ENCODE measurements around the gene TANK.
"Not testable (repeated sequence)": the region's sequence is repeated elsewhere in the genome, so short reads cannot be mapped to it uniquely, and the experiment has no call there.

The TANK gene

DNA sequence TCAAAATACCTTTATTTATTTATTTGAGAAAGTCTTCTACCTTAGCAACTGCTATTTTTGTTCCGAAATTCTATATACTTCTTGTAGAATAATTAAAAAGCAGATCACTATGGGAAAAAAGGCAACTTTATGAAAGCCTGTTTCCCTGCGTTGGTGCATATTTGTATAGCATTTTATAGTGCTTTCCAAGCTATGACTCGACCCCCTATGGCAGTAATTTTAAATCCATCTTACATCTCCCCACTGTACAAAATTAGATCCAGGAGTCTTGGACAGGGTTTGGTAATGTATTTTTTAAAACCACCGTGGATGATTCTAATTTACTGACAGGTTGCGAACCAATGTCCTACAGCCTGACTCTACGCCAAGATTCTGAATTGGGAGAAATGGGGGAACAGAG, 10.1 kb downstream of the TANK start:
- DNase-seq (ENCODE audit: low read depth), result no peak

DNA sequence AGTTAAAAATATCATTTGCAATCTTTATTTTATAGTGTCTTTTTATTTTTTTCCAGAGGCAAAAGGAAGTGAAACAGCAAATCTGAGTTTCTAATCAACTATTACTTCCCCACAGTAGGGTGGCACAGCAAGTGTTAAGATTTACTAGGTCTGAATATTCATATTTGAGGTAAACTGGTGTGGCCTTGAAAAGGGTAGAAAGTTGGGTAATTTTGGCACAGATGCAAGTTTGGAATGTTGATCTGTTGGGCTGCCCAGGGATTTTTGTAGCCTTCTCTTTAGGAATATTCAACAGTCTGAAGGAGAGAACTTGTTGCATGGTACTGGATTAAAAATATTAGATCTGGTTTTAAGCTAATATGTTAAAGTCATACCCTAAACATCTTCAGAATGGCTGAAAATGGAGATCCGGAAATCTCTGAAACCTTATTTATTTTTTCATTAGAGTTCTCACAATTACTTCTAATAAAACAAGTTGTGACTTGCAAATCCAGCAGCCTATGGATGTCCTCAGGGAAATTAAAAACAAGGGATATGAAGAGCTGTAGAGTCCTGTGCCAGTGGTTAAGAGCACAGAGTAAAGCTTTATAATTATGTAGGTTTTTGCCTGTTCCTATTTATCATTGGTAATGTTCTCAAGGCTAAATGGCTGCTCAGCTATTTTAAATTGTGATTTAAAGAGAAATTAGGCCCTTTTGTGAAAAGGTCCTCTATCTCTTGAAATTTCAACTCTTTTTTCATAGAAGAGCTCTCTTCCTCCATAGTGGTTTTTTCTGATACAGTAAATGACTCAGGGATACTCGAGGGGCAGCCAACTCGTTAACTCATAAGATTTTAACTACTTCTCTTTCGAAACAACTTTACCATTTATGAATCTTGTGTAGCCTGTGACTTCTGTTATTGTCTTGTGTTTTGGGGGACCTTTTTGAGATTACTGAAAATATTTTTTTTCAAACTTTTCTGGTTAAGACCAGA, 11.0 kb downstream of the TANK start:
- DNase-seq (ENCODE audit: low read depth), result no peak

DNA sequence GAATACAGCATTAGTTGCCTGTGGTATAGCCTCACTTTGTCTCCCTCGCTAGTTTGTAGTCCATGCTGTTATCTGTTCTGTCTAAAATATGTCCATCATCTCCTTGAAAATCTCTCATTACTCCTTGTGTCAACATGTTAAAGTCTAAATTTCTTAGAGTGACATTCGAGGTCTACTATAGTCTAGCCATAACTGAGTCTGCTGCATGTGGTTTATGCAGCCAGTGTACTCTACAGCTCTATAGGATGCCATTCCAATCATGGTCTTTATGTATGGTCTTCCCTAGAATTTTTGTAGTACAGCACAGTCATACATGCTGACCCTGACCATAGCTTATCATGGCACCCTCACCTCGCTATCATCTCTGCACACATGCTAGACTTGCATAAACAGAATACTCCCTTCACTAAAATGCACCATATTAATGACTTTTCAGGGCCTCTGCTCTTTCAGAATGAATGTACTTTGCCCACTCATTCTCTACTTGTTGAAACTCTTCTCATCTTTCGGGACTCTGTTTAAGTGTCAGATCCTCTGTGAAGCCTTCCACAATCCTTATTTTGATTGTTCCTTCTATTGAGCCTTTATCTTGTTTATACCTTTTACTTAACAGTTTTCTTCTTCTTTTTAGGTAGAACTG, 12.8 kb downstream of the TANK start:
- DNase-seq (ENCODE audit: low read depth), result no peak

DNA sequence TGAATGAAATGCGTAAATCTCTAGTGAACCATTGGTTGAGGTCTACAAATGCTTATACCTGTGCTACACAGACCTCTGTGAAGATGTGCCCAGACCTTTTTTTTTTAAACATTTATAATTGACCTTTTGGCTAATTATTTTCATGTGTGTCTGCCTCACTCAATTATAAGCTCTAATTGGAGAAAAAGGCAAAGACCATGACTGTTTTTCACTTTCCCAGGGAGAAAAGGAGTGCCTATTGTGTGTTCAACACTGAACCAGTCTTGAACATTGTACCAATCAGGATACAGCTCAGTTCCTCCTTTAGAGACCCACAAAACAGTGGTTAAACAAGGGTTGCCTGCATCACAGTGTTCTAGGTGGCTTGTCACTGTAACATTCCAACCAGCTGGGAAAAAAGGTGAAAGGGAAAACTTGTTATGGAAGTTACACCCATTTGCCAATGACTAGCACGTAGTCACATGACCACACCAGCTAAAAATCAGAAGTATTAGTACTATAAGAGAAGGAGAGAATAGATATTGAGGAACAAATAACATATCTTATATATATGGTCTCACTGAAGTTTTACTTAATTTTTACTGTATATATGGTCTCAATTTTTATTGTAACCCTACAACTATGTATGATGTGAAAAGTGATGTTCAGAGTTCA, 13.4 kb downstream of the TANK start:
- no peak for DNase-seq (ENCODE audit: low read depth)

DNA sequence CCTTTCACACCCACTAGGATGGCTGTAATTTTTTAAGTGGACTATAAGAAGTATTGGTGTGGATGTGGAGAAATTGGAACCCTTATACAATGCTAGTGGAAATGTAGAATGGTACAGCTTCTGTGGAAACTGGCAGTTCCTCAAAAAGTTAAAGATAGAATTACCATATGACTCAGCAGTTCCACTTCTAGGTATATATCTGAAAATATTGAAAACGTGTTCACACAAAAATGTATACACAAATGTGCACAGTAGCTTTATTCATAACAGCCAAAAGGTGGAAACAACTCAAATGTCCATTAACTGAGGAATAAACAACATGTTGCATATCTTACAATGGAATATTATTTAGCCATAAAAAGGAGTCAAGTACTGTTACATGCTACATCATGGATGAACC, 17.7 kb downstream of the TANK start:
- DNase-seq (ENCODE audit: low read depth), result no peak

DNA sequence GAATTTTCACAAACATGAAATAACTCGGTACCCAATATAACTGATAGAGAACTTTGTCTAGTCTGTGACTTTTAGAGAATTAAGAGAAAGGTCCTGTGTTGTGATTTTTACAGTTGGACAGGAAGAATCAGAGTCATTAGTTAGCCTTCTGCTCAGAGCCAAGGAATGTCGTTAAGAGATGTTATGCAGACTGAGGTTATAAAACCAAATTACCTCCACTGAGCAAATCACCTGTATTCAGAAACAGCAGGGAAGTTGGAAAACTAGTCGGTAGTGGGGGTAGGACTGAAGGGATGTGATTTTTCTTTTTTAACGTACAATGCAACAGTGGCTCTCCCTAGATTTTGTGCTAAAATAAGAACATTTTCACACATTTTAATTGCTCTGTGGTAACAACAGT, 18.5 kb downstream of the TANK start:
- no peak for DNase-seq (ENCODE audit: low read depth)

DNA sequence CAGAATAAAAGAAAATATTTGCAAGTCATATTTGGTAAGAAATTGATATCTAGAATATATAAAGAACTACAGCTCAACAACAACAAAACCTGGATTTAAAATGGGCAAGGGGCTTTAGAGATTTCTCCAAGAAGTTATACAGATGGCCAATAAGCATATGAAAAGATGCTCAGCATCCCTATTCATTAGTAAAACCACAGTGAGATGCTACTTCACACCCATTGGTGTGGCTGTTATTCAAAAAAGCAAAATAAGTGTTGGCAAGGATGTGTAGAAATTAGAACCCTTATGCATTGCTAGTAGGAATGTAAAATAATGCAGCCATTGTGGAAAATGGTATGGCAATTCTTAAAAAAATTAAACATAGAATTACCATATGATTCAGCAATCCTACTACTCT, 29.8 kb downstream of the TANK start:
- no peak for DNase-seq (ENCODE audit: low read depth)

DNA sequence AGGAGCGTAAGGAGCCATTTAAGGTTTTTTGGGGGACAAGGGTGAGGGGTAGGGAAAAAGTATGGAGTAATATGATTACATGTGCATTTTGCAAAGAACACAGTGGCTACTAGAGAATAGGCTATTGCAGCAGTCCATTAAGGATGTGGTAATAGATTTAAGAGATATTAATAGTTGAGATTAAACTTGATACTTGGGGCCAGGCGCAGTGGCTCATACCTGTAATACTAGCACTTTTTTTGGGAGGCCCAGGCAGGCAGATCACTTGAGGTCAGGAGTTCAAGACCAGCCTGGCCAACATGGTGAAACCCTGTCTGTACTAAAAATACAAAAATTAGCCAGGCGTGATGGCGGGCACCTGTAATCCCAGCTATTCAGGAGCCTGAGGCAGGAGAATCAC, 35.4 kb downstream of the TANK start:
- DNase-seq (ENCODE audit: low read depth), result not testable (repeated sequence)

DNA sequence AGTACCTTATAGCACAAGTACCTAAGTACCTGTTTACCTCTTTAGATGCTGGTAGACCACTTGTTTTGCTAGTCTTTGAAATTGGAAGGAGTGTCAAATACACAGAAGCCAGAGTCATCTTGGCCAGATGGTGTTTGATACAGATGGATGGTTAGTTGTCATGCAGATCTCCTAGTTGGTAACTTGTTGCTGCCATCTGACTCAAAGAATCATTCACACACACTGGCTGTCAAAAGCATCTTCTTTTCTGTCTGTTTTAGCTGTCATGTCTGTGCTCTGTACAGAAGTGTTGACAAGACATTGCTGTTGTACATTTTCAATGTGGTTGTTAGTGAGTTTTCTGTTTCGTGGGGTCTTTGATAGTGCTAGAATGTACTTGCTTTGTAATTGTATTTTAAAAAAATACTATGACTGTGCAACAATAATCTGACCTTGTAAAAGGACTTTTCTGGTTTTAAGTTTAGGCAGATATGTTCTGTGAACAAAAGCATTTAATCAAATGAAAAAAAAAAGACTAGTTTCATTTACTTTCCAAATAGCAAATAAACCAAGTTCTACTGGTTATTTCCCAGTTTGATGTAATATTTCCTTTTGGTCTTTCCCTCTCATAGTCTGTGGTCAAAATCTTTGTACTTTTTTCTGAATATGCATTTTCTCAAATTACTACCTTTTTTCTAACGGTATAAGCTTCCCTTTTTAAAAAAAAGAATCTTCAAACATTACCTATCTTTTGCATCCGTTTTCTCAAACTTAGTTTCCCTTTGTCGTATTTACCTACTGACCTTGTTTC, 39.9 kb downstream of the TANK start:
- DNase-seq (ENCODE audit: low read depth), result no peak

DNA sequence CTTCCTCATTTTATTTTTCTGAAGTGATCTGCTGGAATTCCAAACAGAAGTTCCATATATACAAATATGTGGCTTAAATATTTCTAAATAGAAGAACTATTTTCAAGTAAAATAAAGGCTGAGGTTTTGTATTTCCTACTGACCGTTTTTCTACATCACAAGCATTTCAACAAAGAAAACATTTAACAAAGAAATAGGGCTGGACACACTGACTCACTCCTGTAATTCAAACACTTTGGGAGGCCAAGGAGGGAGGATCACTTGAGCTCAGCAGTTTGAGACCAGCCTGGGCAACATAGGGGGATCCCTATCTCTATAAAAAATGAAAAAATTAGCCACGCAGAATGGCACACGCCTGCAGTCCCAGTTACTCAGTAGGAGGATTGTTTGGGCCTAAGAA, 44.6 kb downstream of the TANK start:
- no peak for DNase-seq (ENCODE audit: low read depth)

DNA sequence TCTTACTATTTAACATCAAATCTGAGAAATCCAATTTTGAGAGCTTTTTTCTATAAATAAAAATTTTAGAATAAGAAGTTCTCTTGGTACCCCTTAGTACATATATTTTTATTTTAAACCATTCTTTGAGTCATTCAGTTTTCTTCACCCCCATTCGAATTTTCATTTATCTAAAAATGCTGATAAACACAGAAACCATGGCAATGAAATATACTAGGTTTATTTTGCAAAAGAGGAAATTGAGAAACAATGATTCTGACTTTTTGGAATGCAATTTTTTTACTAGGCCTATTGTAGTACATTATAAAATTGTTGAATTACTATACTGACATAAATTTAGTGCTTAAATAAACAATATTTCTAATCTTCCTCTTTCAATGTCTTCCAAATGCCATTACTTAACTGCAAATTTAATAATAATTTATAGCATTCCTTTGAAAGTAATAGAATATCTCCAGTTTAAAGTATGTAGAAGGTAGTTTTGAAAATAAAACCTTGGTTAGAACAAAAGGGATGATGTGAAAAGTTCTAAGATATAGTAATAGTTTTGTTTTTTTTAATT, 46.3 kb downstream of the TANK start:
- DNase-seq (ENCODE audit: low read depth), result no peak

DNA sequence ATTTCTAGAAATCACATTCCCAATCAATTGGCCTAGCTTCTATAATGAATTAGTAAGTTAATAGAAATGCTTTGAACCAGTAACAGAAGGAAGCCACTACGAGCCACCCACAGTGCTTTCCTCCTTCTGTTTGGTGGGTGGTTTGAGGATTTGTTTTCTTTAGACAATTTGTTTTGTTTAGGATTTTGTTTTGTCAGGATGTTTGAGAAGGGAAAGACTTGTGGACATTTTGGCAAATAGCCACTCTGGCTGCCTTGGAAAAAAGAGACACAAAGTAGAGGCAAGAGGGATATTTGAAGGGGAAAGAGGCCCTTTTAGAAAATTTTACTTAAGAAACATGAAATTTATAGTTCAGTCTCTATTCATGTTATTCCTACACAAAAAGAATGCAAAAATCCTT, 47.7 kb downstream of the TANK start:
- DNase-seq (ENCODE audit: low read depth), result no peak

DNA sequence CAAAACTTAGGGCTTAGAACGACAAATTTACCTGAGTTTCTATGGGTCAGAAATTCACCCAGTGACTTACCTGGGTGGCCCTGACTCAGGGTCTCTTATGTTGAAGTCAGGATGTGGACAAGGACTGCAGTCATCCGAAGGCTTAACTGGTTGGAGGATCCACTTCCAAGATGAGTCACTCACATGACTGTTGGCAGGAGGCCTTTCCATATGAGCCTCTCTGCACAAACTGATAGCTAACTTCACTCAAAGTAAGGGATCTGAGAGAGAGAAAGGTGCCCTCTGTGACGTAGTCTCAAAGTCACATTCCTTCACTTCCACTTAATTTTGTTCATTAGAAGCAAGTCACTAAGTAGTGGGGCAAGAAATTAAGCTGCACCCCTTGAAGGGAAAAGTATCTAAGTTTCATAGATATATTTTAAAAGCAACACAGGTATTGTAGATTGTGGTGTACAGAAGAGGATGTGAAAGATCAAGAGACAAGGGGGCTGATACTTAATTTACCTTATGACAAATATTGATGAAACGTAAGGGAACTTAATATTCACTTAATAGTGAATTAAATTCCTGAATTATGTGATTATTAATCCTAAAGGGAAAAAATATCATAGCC, 48.4 kb downstream of the TANK start:
- DNase-seq (ENCODE audit: low read depth), result no peak

DNA sequence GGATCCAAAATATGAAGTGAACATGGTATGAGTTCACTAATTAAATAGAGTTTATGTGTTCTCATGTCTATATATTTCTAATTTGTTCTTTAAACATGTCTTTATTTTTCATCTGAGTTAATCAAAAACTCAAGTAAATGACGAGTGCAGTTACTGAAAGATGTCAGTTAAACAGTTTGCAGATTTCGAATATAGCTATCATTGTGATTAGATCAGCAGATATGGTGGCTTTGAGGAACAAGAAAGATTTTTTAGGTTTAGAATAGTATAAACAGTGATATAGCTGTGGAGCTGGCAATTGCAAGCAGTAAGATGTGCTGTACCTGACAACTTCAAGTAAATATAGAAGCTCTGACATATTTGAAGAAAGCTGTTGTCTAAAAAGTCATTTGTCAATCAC, 49.7 kb downstream of the TANK start:
- DNase-seq (ENCODE audit: low read depth), result no peak

DNA sequence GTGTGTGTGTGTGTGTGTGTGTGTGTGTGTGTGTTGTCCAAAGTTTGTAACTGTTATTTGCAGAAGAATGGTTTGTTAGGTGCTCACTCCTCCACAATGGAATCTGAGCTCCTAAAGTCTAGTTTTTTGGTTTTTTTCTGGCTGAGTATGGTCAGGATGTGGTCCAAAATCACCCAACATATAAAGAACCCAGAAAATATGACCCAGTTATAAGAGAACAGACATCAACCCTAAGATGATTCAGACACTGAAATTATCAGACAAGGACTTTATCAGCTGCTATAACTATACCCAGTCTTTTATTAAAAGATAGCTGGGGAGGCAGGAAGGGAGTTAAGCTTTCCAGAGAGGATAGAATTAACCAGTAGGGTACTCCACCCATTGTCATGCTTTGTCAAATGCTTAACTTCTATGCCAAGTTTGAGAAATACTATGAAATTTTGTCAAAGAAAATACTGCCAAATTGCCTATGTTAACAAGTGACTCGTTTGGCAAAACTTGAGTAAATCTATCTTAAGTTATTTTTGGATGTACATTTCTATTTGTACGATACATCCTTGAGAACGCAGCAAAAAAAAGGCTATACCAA, 57.5 kb downstream of the TANK start:
- no peak for DNase-seq (ENCODE audit: low read depth)

DNA sequence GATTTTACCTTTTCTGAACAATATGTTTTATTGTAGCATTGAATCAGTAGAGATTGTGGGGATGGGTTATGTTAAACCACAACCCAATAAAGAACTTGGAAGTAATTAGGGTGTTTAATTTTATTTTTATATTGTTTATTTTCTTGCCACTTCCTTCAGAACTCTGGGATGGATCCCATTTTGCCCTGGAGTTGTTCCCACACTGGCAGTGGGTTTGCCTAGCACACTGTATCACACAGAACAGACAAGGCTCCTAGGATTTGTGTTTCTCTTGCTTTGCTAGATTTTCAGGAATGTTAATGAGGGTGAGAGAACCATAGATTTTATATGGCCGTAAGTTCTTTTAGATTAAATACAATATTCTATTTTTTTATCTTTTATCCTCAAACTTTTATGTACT, 59.0 kb downstream of the TANK start:
- no peak for DNase-seq (ENCODE audit: low read depth)

DNA sequence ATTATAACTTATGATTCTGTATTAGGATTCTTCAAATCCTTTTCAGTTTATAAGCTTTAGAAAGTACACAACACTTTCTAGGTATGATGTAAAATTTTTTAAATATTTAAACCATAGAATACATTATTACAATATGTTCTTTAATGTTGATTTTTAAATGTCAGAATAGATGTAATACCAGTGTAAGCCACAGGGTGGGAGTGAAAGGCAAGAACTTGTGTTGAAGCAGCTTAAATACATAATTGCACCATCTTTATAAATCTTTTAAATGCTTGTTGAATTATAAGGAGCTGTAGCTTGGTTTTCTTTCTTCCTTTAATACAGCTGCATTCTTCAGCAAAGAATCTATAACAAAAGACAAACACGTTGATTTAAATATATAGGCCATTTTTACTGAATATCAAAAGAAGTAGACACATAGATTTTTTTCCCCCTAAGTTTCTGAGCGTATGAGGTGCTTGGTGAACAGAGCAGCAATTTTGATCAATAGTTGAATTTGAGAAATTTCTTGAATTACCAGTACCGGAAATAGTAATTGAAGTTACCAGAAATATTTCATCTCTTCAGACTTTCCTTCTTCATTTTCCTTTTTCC, 63.0 kb downstream of the TANK start:
- no peak for DNase-seq (ENCODE audit: low read depth)

DNA sequence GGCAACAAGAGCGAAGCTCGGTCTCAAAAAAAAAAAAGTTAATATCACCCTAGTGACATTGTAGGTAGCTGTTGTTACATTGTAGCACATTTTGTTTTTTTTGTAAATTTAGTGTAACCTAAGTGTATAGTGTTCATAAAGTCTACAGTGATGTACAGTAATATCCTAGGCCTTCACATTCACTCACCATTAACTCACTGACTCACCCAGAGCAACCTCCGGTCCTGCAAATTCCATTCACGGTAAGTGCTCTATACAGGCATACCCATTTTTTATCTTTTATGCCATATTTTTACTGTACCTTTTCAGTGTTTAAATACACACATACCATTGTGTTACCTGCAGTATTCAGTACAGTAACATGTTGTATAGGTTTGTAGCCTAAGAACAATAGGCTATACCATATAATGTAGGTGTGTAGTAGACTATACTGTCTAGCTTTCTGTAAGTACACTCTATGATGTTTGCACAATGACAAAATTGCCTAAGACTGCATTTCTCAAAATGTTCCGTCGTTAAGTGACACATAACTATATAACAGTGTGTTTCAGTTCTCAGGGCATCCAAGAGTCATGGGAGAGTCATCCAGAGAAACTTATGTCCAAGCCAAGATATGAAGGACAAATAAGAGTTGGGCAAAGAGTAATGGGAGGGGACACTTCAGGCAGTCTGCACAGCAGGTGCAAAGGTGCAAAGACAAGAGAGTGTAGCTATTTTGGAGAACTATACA, 68.4 kb downstream of the TANK start:
- DNase-seq (ENCODE audit: low read depth), result no peak

DNA sequence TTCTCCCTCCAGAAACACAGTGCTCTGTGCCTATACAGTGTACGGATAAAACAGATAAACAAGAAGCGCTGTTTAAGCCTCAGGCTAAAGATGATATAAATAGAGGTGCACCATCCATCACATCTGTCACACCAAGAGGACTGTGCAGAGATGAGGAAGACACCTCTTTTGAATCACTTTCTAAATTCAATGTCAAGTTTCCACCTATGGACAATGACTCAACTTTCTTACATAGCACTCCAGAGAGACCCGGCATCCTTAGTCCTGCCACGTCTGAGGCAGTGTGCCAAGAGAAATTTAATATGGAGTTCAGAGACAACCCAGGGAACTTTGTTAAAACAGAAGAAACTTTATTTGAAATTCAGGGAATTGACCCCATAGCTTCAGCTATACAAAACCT, 70.7 kb downstream of the TANK start:
- no peak for DNase-seq (ENCODE audit: low read depth)

DNA sequence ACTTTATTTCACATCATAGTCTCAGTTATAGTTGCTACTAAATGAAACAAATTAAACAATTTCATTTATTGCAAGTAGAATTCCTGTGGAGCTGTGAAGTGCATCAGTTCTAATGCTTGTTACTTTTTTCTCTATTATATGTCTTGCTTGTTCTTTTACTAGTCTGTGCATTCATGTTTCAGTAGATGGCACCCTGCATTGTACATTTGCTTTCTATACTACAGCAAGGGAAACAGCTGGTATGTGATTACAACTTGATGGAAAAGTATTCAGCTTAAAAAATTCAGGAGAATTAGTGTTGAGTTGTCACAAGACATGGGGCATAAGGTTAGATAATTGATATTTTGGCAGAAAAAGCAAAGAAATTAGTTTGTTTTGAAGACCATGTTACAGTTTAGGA, 72.3 kb downstream of the TANK start:
- no peak for DNase-seq (ENCODE audit: low read depth)

Measured in T-helper 22 cell (primary cell).